Smooth muscle cell of the brain vasculature (primary cell): Measurements from ENCODE around the gene LRRC14B.
A peak's percentile ranks its signal among the peaks of the same experiment; 100 is the strongest.

ENCODE experiments used
- DNase-seq: peaks from one replicate; pipeline ENCODE4 v3.0.0-alpha.2; 2012; ENCODE audit warnings: low read depth, low spot score

LRRC14B gene

GRCh38 chr5:174291-174600 is 17.0 kb upstream of the LRRC14B start:
- DNase-seq: no peak

- DNase-seq: no peak
These were observed 16.3 kb upstream of the LRRC14B start for GRCh38 chr5:174876-175465.

- DNase-seq: no peak
These were observed 14.9 kb upstream of the LRRC14B start for GRCh38 chr5:176296-176823.

- no peak for DNase-seq
These were observed 13.2 kb upstream of the LRRC14B start for GRCh38 chr5:178110-178509.

GRCh38 chr5:179401-179800 is 11.9 kb upstream of the LRRC14B start:
- no peak for DNase-seq

GRCh38 chr5:180286-180918 is 10.9 kb upstream of the LRRC14B start:
- DNase-seq: no peak

GRCh38 chr5:181160-181559 is 10.1 kb upstream of the LRRC14B start:
- DNase-seq: no peak

GRCh38 chr5:181566-181965 is 9.7 kb upstream of the LRRC14B start:
- no peak for DNase-seq

GRCh38 chr5:182126-182525 is 9.2 kb upstream of the LRRC14B start:
- no peak for DNase-seq

- no peak for DNase-seq
These were observed 6.8 kb upstream of the LRRC14B start for GRCh38 chr5:184471-184870.

GRCh38 chr5:185095-186070 is 5.9 kb upstream of the LRRC14B start:
- no peak for DNase-seq

- no peak for DNase-seq
These were observed 4.9 kb upstream of the LRRC14B start for GRCh38 chr5:186091-187041.

GRCh38 chr5:187042-187431 is 4.3 kb upstream of the LRRC14B start:
- DNase-seq: no peak

GRCh38 chr5:187617-188451 is 3.5 kb upstream of the LRRC14B start:
- no peak for DNase-seq

GRCh38 chr5:188488-189481 is 2.5 kb upstream of the LRRC14B start:
- peak; percentile 57 for DNase-seq

GRCh38 chr5:189486-189885 is 1.8 kb upstream of the LRRC14B start:
- DNase-seq: no peak

GRCh38 chr5:189976-190365 is 1.3 kb upstream of the LRRC14B start:
- no peak for DNase-seq

- no peak for DNase-seq
These were observed 794 bp upstream of the LRRC14B start for GRCh38 chr5:190366-191035.
